ENCODE measurements around the gene RANBP6. TPM values are rescaled to one million over a fixed set of nuclear protein-coding genes. Genes with fewer than 3 reads are reported as not detected.

RANBP6 gene
- total RNA-seq, 4 donors from 2014 or later: 23.4 to 30.6 (median 24.4) TPM

DNA sequence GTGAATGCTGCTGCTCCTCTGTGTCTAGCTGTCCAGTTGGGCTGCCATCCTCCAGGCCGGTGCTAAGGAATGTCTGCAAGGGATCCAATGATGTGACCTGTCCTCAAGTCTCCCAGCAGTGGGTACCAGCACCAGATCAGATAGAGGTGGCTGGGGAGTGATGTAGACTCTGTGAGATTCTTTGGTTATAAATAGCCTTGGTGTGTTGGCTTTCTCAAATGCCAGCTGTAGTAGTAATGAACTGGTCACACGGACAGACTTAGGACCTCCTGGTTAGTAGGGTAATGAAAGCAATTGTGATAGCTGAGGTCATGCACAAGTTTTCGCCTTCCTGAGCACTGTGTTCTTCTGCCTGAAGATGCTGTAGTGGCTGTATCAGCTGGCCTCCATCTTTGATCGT lies 29.9 kb upstream of the RANBP6 start:
- no peaks in the 10 kb centered on the region for H3K9me3 ChIP-seq
- DNase-seq: no peak
- no peaks in the 10 kb centered on the region for H3K27me3 ChIP-seq
- no peaks in the 10 kb centered on the region for H3K4me1 ChIP-seq
- intact Hi-C loops (cut with DNase I): no loop called here
- H3K36me3 ChIP-seq: no peaks in the 10 kb centered on the region
- no peak overlapping the region for H3K27ac ChIP-seq
- no peak overlapping the region for H3K4me3 ChIP-seq (replicated peaks in 1 of 3)
- 87 to 92% methylated on average over 4 of the region's 4 CpGs for WGBS, 2 donors
- no peak for TF ChIP-seq POLR2A (IDR thresholded peaks at IDR 0.05)
- TF ChIP-seq, protein P1, sequence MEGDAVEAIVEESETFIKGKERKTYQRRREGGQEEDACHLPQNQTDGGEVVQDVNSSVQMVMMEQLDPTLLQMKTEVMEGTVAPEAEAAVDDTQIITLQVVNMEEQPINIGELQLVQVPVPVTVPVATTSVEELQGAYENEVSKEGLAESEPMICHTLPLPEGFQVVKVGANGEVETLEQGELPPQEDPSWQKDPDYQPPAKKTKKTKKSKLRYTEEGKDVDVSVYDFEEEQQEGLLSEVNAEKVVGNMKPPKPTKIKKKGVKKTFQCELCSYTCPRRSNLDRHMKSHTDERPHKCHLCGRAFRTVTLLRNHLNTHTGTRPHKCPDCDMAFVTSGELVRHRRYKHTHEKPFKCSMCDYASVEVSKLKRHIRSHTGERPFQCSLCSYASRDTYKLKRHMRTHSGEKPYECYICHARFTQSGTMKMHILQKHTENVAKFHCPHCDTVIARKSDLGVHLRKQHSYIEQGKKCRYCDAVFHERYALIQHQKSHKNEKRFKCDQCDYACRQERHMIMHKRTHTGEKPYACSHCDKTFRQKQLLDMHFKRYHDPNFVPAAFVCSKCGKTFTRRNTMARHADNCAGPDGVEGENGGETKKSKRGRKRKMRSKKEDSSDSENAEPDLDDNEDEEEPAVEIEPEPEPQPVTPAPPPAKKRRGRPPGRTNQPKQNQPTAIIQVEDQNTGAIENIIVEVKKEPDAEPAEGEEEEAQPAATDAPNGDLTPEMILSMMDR (IDR thresholded peaks at IDR 0.05): no peak

DNA sequence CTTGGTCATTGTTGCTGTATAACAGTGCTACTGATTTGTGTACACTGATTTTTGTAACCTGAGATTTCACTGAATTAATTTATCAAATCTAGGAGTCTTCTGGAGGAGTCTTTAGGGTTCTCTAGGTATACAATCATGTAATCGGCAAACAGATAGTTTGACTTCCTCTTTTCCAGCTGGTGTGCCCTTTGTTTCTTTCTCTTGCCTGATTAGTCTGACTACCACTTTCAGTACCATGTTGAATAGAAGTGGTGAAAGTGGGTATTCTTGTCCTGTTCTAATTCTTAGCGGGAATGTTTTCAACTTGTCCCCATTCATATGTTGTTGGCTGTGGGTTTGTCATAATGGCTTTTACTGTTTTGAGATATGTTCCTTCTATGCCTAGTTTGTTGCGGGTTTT lies 24.7 kb upstream of the RANBP6 start:
- H3K4me1 ChIP-seq: no peaks in the 10 kb centered on the region
- no peak for DNase-seq
- intact Hi-C loops (cut with DNase I): no loop called here
- H3K36me3 ChIP-seq: no peaks in the 10 kb centered on the region
- WGBS, 2 donors: 93 to 94% methylated on average over 3 of the region's 3 CpGs
- H3K4me3 ChIP-seq (replicated peaks in 1 of 3): no peak overlapping the region
- no peaks in the 10 kb centered on the region for H3K9me3 ChIP-seq
- H3K27ac ChIP-seq: no peak overlapping the region
- TF ChIP-seq, protein P1 (IDR thresholded peaks at IDR 0.05): no peak
- TF ChIP-seq POLR2A (IDR thresholded peaks at IDR 0.05): no peak
- no peaks in the 10 kb centered on the region for H3K27me3 ChIP-seq

DNA sequence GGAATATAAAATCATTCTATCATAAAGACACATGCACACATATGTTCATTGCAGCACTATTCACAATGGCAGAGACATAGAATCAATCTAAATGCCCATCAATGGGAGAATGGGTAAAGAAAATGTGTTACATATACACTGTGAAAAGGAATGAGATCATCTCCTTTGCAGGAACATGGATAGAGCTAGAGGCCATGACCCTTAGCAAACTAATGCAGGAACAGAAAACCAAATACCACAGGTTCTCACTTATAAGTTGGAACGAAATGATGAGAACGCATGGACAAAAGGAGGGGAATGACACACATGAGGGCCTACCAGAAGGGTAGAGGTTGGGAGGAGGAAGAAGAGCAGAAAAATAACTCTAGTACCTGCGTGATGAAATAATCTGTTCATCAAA lies 21.0 kb upstream of the RANBP6 start:
- DNase-seq: no peak
- 91 to 92% methylated on average over 3 of the region's 3 CpGs for WGBS, 2 donors
- no peak overlapping the region for H3K4me3 ChIP-seq (replicated peaks in 1 of 3)
- no peaks in the 10 kb centered on the region for H3K9me3 ChIP-seq
- H3K36me3 ChIP-seq: no peaks in the 10 kb centered on the region
- no peaks in the 10 kb centered on the region for H3K4me1 ChIP-seq
- H3K27ac ChIP-seq: no peak overlapping the region
- TF ChIP-seq, protein P1 (IDR thresholded peaks at IDR 0.05): no peak
- no peak for TF ChIP-seq POLR2A (IDR thresholded peaks at IDR 0.05)
- H3K27me3 ChIP-seq: no peaks in the 10 kb centered on the region
- intact Hi-C loops (cut with DNase I): no loop called here

DNA sequence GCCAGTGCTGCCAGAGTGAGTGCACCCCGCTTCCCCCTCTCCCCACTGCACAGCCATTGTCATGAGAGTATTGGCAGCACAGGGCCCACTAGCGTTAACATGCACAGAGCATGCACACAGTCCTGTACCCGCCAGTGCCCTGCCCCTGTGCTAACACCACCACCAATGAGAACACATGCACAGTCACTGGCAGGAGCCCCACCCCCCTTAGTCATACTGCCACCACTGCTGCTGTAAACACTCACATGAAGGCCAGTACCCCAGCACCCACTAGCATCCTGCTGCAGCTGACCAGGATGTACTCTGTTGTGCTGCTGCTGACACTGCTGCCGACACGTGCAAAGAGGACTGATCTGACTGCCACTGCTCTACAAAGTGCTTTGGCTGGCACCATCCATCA lies 19.5 kb upstream of the RANBP6 start:
- H3K4me3 ChIP-seq (replicated peaks in 1 of 3): no peak overlapping the region
- TF ChIP-seq, protein P1 (IDR thresholded peaks at IDR 0.05): no peak
- TF ChIP-seq POLR2A (IDR thresholded peaks at IDR 0.05): no peak
- DNase-seq: no peak
- H3K27ac ChIP-seq: no peak overlapping the region
- WGBS, 2 donors: 73 to 82% methylated on average over 5 of the region's 5 CpGs
- no peaks in the 10 kb centered on the region for H3K9me3 ChIP-seq
- no peaks in the 10 kb centered on the region for H3K4me1 ChIP-seq
- H3K36me3 ChIP-seq: no peaks in the 10 kb centered on the region
- no peaks in the 10 kb centered on the region for H3K27me3 ChIP-seq
- intact Hi-C loops (cut with DNase I): no loop called here

DNA sequence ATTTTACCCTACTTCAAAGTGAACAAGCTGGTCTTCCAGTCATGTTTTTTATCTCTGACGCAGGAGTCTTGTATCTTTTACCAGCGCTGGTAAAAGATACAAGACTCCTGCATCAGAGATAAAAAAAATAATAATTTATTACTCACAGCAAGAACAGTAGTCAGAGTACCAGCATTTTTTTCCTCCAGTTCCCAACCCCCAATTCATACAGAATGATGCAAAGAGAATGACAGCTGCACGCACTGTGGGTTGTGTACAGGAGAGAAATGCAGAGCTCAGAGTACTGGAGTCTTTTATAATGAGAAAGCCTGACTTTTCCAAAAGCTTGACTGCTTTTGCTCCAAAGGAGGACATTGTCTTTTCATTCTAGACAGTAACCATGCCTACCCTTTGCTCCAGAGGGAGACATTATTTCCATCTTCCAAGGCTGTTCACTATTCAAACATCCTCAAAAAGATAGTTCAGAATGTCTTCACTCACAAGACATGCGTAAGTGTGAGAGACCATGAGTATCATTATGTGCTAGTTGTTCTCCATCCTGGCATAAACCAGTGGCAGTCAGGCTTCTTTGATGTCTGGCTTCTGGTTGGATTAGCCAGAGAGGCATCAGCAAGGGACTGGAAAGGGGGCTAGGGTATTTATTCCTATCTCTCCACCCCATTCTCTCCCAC lies 14.3 kb upstream of the RANBP6 start:
- no peak for TF ChIP-seq POLR2A (IDR thresholded peaks at IDR 0.05)
- TF ChIP-seq, protein P1 (IDR thresholded peaks at IDR 0.05): no peak
- DNase-seq: no peak
- no peaks in the 10 kb centered on the region for H3K9me3 ChIP-seq
- H3K36me3 ChIP-seq: no peaks in the 10 kb centered on the region
- intact Hi-C loops (cut with DNase I): no loop called here
- 71 to 73% methylated on average over 4 of the region's 4 CpGs for WGBS, 2 donors
- H3K27me3 ChIP-seq: no peaks in the 10 kb centered on the region
- H3K27ac ChIP-seq: no peak overlapping the region
- no peaks in the 10 kb centered on the region for H3K4me1 ChIP-seq
- no peak overlapping the region for H3K4me3 ChIP-seq (replicated peaks in 1 of 3)
